22Rv1 (cell line): ENCODE data around the gene SPATA13.

ENCODE experiments used
- H3K27ac ChIP-seq: fragments of 450-650 bp; 2 replicates; pipeline ENCODE4 v1.5.1; 2017
- ZFX ChIP-seq: fragments of 450-650 bp; IDR thresholded peaks from 2 replicates; pipeline ENCODE4 v1.6.1; 2017; ENCODE audit warnings: antibody characterized with exemption, borderline replicate concordance
- TF ChIP-seq, protein P1 (sequence below): fragments of 450-650 bp; IDR thresholded peaks from 2 replicates; pipeline ENCODE4 v1.5.1; 2017; ENCODE audit warnings: mild to moderate bottlenecking

SPATA13 gene

GRCh38 chr13:24217601-24218281 is 57.2 kb downstream of the SPATA13 start:
- TF ChIP-seq ZFX, result no peak
- TF ChIP-seq, protein P1, sequence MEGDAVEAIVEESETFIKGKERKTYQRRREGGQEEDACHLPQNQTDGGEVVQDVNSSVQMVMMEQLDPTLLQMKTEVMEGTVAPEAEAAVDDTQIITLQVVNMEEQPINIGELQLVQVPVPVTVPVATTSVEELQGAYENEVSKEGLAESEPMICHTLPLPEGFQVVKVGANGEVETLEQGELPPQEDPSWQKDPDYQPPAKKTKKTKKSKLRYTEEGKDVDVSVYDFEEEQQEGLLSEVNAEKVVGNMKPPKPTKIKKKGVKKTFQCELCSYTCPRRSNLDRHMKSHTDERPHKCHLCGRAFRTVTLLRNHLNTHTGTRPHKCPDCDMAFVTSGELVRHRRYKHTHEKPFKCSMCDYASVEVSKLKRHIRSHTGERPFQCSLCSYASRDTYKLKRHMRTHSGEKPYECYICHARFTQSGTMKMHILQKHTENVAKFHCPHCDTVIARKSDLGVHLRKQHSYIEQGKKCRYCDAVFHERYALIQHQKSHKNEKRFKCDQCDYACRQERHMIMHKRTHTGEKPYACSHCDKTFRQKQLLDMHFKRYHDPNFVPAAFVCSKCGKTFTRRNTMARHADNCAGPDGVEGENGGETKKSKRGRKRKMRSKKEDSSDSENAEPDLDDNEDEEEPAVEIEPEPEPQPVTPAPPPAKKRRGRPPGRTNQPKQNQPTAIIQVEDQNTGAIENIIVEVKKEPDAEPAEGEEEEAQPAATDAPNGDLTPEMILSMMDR, result no peak
- H3K27ac ChIP-seq, result peak overlapping the region; percentile 74

- no peak for TF ChIP-seq ZFX
- TF ChIP-seq, protein P1, result no peak
Observed at GRCh38 chr13:24218338-24218737, 57.8 kb downstream of the SPATA13 start.

GRCh38 chr13:24218977-24219376 is 58.5 kb downstream of the SPATA13 start:
- TF ChIP-seq, protein P1, result no peak
- no peak for TF ChIP-seq ZFX
- H3K27ac ChIP-seq, result peak overlapping the region; percentile 74

More at GRCh38 chr13:24218338-24218737, 57.8 kb downstream of the SPATA13 start:
- peak overlapping the region; percentile 74 for H3K27ac ChIP-seq

DNA sequence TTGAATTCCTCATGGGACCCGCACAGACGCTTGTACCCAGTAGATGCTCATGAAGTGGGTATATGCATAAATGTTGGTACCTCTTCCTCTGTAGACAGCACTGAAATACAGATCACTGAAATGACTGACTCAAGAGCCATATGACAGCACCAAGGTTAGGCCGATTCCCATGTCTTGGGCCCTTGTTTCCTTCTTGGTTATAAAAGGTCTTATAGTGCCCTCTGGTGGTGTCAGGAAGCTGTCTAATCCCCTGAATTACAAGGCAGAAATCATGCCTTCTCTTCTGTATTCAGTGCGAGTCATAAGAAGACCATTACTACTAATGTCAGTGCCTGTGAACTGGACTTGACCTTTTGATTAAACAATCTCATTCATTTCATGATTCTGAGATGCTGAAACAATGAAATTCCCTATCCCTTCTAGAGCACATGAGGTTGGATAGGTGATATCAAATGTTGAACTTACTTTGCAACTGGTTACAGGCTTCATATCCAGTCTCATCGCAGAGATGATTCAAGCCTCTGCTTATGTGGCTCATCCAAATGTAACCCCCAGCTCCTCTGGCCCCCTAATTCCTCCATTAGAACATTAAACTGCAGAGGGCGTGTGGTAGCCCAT is 59.7 kb downstream of the SPATA13 start:
- TF ChIP-seq, protein P1, result peak; percentile 74
- TF ChIP-seq ZFX, result no peak
- H3K27ac ChIP-seq, result peak overlapping the region; percentile 74

- TF ChIP-seq, protein P1, result no peak
- no peak for TF ChIP-seq ZFX
- peak overlapping the region; percentile 74 for H3K27ac ChIP-seq
Observed at GRCh38 chr13:24221007-24221406, 60.5 kb downstream of the SPATA13 start.

- TF ChIP-seq ZFX, result no peak
- TF ChIP-seq, protein P1, result no peak
- H3K27ac ChIP-seq, result peak overlapping the region; percentile 74; the same call in 1 of the 2 replicates
Observed at GRCh38 chr13:24222756-24223155, 62.2 kb downstream of the SPATA13 start.
